HepG2 (cell line): ENCODE results near the gene CRY1. TPM values are rescaled to one million over a fixed set of nuclear protein-coding genes. Genes with fewer than 3 reads are reported as not detected.

Experiments
- ATAC-seq: fragments of 200-7000 bp; cut with Tn5 transposase; 3 replicates; pipeline ENCODE4 v1.9.1; 2020; ENCODE audit warnings: mild to moderate bottlenecking, moderate library complexity
- BruUV-seq: library from RNA; stranded (reverse); fragments of 400-500 nt; replicated peaks from 2 replicates; lab custom pipeline; 2021; lab: Mats Ljungman, UMichigan
- CTCF ChIA-PET: fragments of 300-600 bp; formaldehyde crosslinking; extraction: SDS; loops from one replicate; lab custom pipeline; 2021; ENCODE audit warnings: low total read pairs, inconsistent platforms, low intra/inter-chr PET ratio; lab: Yijun Ruan, JAX
- POLR2A ChIA-PET: fragments of 350-600 bp; sonication (Branson Sonifier 250); formaldehyde crosslinking; loops from one replicate; lab custom pipeline; 2020; ENCODE audit warnings: antibody characterized with exemption, inconsistent platforms; lab: Yijun Ruan, JAX
- DNase-seq: peaks from one replicate; pipeline ENCODE4 v3.0.0-alpha.2; 2015; ENCODE audit warnings: low spot score
- FAIRE-seq: peaks from 3 replicates; lab custom pipeline; 2011; peaks lifted over from hg19 to GRCh38; lab: Jason Lieb, UNC
- H2AFZ ChIP-seq: one replicate; pipeline ENCODE4 v1.6.1; 2011; ENCODE audit warnings: low read length, inconsistent platforms
- H3K27ac ChIP-seq: fragments of 300-600 bp; 3 replicates; pipeline ENCODE4 v1.8.0; 2011; ENCODE audit warnings: mixed run types, mild to moderate bottlenecking, mixed read lengths, low read length, inconsistent platforms; ENCODE audit not compliant: insufficient read depth; ENCODE audit errors: extremely low read length
- H3K27me3 ChIP-seq, 2 experiments: fragments of 200-600 bp in 1 of 2; 2 replicates in 1 of 2; 3 replicates in 1 of 2; pipeline versions ENCODE4 v1.6.0 to v1.8.0; 2011; ENCODE audit warnings: low read length in 2 of 2, mild to moderate bottlenecking in 2 of 2, moderate library complexity in 2 of 2, inconsistent platforms in 1 of 2; ENCODE audit not compliant: insufficient read depth in 2 of 2, control insufficient read depth in 1 of 2
- H3K36me3 ChIP-seq, 2 experiments: fragments of 200-600 bp in 1 of 2; replicated peaks in 1 of 2; 2 replicates in 1 of 2; 3 replicates in 1 of 2; pipeline versions ENCODE4 v1.5.1 to v1.8.0; 2011; ENCODE audit warnings: low read length in 2 of 2, inconsistent platforms in 1 of 2; ENCODE audit not compliant: insufficient read depth in 2 of 2, control insufficient read depth in 1 of 2
- H3K4me1 ChIP-seq: 2 replicates; pipeline ENCODE4 v1.5.1; 2012; ENCODE audit warnings: low read length, inconsistent platforms; ENCODE audit not compliant: insufficient read depth
- H3K4me2 ChIP-seq: 2 replicates; pipeline ENCODE4 v1.6.0; 2011; ENCODE audit warnings: low read depth, low read length, inconsistent platforms
- H3K4me3 ChIP-seq, 3 experiments: fragments of 200-600 bp in 1 of 3; sonication (generic), shearing (Covaris generic) in 1 of 3; replicated peaks in 1 of 3; 2 replicates each; pipeline ENCODE4 v1.5.1; 2011 to 2016; ENCODE audit warnings: low read length in 3 of 3, inconsistent platforms in 2 of 3, low read depth in 2 of 3, mild to moderate bottlenecking in 2 of 3, control low read depth in 1 of 3, mixed read lengths in 1 of 3; ENCODE audit not compliant: insufficient read depth in 1 of 3
- H3K79me2 ChIP-seq: one replicate; pipeline ENCODE4 v1.6.1; 2011; ENCODE audit warnings: low read length, inconsistent platforms; ENCODE audit not compliant: insufficient read depth
- H3K9ac ChIP-seq: 2 replicates; pipeline ENCODE4 v1.6.0; 2011; ENCODE audit warnings: mild to moderate bottlenecking, low read depth, low read length, inconsistent platforms; ENCODE audit not compliant: insufficient read depth
- H3K9me3 ChIP-seq: 2 replicates; pipeline ENCODE4 v1.5.1; 2012; ENCODE audit warnings: mild to moderate bottlenecking, low read length
- H4K20me1 ChIP-seq: 2 replicates; pipeline ENCODE4 v1.6.0; 2011; ENCODE audit warnings: inconsistent platforms, mild to moderate bottlenecking, low read length, moderate library complexity; ENCODE audit not compliant: insufficient read depth
- KDM3A ChIP-seq: IDR thresholded peaks from 2 replicates; pipeline ENCODE4 v1.6.1; 2018; ENCODE audit warnings: low read depth, missing compliant biosample characterization
- SNRNP70 ChIP-seq: fragments of 200-400 bp; formaldehyde crosslinking; IDR thresholded peaks from 2 replicates; pipeline ENCODE4 v1.6.1; 2017; ENCODE audit warnings: mild to moderate bottlenecking, low read depth, low read length, moderate library complexity
- TAF1 ChIP-seq: sonication (generic); formaldehyde crosslinking; IDR thresholded peaks from 2 replicates; pipeline ENCODE4 v1.4.0; 2020; ENCODE audit warnings: missing genetic modification reagents
- ZBTB1 ChIP-seq: sonication (generic); formaldehyde crosslinking; IDR thresholded peaks from 2 replicates; pipeline ENCODE4 v1.4.0; 2020; ENCODE audit warnings: missing genetic modification reagents, borderline replicate concordance
- ZNF432 ChIP-seq: sonication (generic); formaldehyde crosslinking; IDR thresholded peaks from 2 replicates; pipeline ENCODE4 v1.5.0; 2020; ENCODE audit warnings: missing genetic modification reagents, mild to moderate bottlenecking, borderline replicate concordance
- ZNF7 ChIP-seq: IDR thresholded peaks from 2 replicates; pipeline ENCODE4 v1.6.1; 2016; ENCODE audit warnings: missing biosample characterization, missing genetic modification reagents
- ZNF891 ChIP-seq: sonication (generic); formaldehyde crosslinking; IDR thresholded peaks from 2 replicates; pipeline ENCODE4 v1.5.0; 2020; ENCODE audit warnings: mild to moderate bottlenecking, missing genetic modification reagents
- ZSCAN5A ChIP-seq: sonication (generic); formaldehyde crosslinking; IDR thresholded peaks from 2 replicates; pipeline ENCODE4 v1.8.0; 2022; ENCODE audit warnings: mild to moderate bottlenecking, missing genetic modification reagents, borderline replicate concordance
- WGBS: methylation state at CpG from one replicate; pipeline ENCODE4 v1.1.6; 2017; ENCODE audit warnings: low lambda C conversion rate; 5-methylcytosine and 5-hydroxymethylcytosine counted together
- in situ Hi-C: cut with HindIII; loops from 2 replicates; pipeline ENCODE4 v1.10.0; 2017; ENCODE audit warnings: low pct_unique_long_range_greater_than_20kb; ENCODE audit not compliant: extremely low pct_ligation_motif_present
- intact Hi-C: fragments of 100-400 bp; cut with micrococcal nuclease; formaldehyde crosslinking; loops from one replicate; pipeline ENCODE4 v1.10.0; 2022; ENCODE audit not compliant: unreplicated experiment
- polyA plus RNA-seq, 8 experiments: library from polyadenylated mRNA; depleted of rRNA in 3 of 8; stranded (reverse) in 7 of 8; unstranded in 1 of 8; fragments of >200 nt; fragmentation: Illumina TruSeq in 4 of 8; extraction: Trizol in 4 of 8; gene quantifications; 2 replicates each; pipeline versions ENCODE4 v1.2.1 to v1.2.3, GENCODE V29; 2011 to 2016; ENCODE audit warnings: low read depth in 4 of 8, missing spikeins in 1 of 8, mixed read lengths in 1 of 8; ENCODE audit not compliant: insufficient read depth in 1 of 8
- total RNA-seq, 5 experiments: library from RNA; depleted of rRNA; stranded (reverse); fragments of >200 nt; fragmentation: Illumina TruSeq; extraction: Trizol; gene quantifications; 2 replicates each; pipeline ENCODE4 v1.2.3, GENCODE V29; 2016; ENCODE audit warnings: low read depth in 1 of 5

CRY1 gene
- total and polyA plus RNA-seq, 2 of the 13 experiments (the other 11 are each of a cell fraction or from before 2014, with no cell fraction given) = 11.4 to 13.9 TPM

- H3K36me3 ChIP-seq = no peaks in the 10 kb centered on the region
- no peaks in the 10 kb centered on the region for H3K27me3 ChIP-seq
- H4K20me1 ChIP-seq = no peaks in the 10 kb centered on the region
- TF ChIP-seq ZNF7 (CRISPR knock-in tag) (peak; percentile 90), SNRNP70 (no peak), ZBTB1 (CRISPR knock-in tag) (no peak)
- no peak overlapping the region for H3K27ac ChIP-seq
- no peak overlapping the region for H2AFZ ChIP-seq
- H3K9ac ChIP-seq = no peak overlapping the region
- intact Hi-C loops (no loop called here), in situ Hi-C loops (no loop called here)
- no peaks in the 10 kb centered on the region for H3K79me2 ChIP-seq
- FAIRE-seq (no peak), ATAC-seq (no peak), DNase-seq (no peak)
- ChIA-PET CTCF (no interaction called here), POLR2A (no interaction called here)
- H3K4me3 ChIP-seq = no peak overlapping the region
- BruUV-seq = no TSS peak
- H3K4me1 ChIP-seq = no peaks in the 10 kb centered on the region
- no peaks in the 10 kb centered on the region for H3K9me3 ChIP-seq
- WGBS = 95% methylated on average over 1 of the region's 1 CpG
- H3K4me2 ChIP-seq = no peak overlapping the region
Measured at GRCh38 chr12:107064243-107064642, 29.1 kb downstream of the CRY1 start.

- CTCF ChIA-PET = no interaction called here
- TF ChIP-seq KDM3A (CRISPR knock-in tag) (no peak), ZSCAN5A (CRISPR knock-in tag) (no peak), TAF1 (CRISPR knock-in tag) (no peak), ZNF432 (CRISPR knock-in tag) (no peak), ZNF891 (CRISPR knock-in tag) (no peak)
Measured at GRCh38 chr12:107058190-107058589, 35.2 kb downstream of the CRY1 start.

More at GRCh38 chr12:107058190-107058589, 35.2 kb downstream of the CRY1 start:
- Histone ChIP-seq H3K79me2 (no peaks in the 10 kb centered on the region), H3K27ac (no peak overlapping the region), H3K4me2 (no peak overlapping the region), H3K4me1 (no peaks in the 10 kb centered on the region), H3K27me3 (no peaks in the 10 kb centered on the region), H3K36me3 (no peaks in the 10 kb centered on the region), H3K9ac (no peak overlapping the region), H4K20me1 (no peaks in the 10 kb centered on the region), H2AFZ (no peak overlapping the region), H3K4me3 (no peak overlapping the region), H3K9me3 (peaks cover 8% of the 10 kb centered on the region)
- ATAC-seq = no peak
- no peak for DNase-seq
- in situ Hi-C loops (no loop called here), intact Hi-C loops (no loop called here)
- POLR2A ChIA-PET = no interaction called here
- no peak for FAIRE-seq
- BruUV-seq = no TSS peak
- WGBS = 95% methylated on average over 2 of the region's 2 CpGs
